Measurements from ENCODE around the gene CHN2.

CHN2 gene

DNA sequence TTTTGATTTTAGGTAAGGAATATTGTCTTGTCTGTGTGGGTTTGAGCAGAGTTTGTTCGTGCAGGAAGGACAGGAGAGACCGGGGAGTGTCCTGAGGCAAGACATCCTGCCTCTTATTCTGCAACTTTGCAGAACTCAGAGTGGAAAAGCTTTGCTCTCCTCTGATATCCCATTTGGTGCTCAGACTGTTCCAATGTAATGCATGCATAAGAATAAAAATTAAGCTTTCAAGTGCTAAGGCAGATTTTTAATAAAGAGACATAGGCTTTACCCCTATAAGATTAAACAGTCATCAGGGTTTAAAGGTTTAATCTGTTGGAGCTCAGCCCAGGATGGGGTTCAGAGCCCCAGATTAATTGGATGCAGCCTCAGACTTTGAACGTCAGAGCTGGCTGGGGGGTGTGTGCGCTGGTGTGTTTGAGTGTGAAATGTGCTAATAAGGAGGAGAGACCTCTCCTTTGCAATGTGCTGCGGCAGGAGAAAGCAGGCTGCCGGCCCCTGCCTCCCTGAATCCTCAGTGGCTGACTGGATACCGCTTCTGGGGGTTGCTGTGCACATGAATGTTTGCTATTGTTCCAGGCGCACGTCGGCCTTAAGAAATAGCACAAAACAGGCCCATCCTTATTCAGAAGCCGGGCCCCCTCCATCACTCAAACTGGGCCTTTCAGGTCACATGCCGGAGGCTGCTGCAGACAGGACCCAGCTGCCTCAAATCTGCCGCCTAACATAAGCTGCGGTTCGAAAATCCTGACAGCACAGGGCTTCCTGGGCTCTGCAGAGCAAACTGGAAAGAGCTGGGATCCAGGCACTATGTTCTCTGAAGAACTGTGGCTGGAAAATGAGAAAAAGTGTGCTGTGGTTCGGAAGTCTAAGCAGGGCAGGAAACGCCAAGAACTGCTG lies 285.0 kb downstream of the CHN2 start:
- DNase-seq: no peak

DNA sequence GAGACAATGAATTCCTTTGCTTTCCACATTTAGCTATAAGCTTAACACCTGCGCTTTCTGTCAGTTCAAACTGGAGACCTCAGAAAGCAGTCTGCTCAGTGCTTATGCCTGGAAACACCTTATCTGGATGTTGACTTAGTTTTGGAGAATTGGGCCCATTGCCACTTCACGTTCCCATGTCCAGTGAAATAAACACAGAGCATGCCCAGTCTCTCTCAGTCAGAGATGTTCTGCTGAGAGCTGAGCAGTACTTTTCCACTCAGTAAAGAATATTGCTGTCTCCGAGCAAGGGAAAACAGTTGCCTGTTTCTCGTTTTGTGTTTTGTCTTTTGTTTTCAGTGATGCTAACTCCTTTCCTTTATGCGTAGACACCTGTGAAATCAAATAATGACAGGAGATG lies 285.9 kb downstream of the CHN2 start:
- no peak for DNase-seq

DNA sequence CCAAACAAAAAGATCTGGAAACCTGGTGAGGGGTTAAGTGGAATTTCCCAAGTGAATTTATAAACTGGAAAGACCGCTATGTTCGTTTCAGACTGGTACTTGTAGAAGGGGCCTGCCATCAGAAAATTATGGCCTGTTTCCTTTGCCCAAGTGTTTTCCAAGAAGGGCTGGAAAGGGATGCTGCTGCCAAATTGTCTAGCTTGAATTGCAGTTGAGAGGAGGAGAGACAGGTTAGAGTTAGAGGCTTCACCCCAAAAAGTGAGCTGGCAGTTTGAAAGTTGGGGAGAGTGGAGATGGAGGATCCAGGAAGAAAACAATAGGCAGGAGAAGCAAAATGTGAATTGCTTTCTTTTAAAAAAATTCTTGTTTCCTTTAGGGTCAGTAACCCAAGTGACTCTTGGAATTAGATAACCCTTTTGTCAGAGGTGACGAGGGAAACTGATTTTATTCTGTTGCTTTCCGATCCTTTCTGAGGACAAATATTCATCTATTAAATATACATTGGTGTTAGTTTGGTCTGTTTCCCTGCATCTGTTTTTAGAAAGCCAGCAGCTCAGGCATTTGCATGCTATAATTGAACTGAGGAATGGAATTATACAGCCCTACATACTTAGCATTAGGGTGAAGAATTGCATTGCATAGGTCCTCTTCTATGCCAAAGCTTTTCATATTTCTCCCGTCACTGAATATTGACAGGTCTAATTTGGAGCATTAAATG lies 286.5 kb downstream of the CHN2 start:
- no peak for DNase-seq

DNA sequence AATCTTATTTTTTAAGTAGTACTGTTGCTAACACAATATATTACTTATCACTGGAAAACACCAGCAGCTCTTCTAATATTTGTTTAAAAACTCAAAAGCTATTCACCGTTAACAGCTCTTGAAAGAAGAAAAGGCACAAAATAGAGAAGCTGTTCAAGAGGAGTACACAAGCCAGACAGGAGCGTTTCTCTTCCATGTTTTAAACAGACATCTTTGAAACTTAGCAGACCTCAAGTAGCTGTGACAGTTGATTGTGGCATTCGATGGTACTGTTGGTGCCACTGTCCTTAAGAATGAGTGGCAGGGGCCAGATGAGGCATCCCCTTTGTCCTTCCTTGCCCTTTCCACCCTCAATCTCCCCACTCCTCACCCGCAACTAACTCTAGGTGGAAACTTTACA lies 287.5 kb downstream of the CHN2 start:
- no peak for DNase-seq

DNA sequence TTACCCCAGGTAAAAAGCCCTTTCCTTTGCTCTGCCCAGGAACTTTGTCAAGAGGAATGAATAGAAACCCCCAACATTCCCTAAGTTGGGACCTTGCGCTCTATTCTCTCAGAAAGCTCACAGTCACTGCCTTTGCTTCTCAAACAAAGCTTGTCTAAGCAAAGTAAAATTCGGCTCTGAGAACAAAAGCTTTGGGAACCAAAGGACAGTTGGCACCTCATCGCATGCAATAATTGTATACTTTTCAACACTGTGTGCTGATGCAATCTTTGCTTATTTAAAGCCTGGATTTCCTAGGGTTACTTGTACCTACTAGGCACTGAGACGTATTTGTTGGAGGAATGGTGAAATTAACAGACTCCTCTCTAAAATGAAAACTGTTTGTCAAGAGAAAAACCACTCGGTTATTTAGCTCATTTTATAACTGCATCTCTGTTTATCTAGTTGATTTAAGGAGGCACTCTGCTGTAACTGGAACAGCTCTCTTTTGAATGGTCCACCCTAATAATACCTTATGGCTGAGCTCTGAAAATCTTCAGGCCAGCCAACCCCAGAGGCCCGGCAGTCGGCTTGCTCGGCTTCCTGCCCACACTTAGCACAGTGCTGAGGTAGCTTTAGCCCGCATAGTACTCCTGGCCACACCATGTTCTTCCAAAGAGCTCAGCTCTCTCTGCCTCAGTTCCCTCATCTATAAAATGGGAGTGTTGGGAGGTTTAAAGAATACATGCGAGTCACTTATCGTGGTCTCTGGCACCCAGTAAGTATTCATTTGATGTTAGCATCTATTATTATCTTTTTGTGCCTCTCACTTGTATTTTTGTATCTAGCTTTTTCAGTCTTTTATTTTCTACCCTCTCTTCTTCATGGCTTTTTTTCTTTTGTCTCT lies 288.9 kb downstream of the CHN2 start:
- no peak for DNase-seq

DNA sequence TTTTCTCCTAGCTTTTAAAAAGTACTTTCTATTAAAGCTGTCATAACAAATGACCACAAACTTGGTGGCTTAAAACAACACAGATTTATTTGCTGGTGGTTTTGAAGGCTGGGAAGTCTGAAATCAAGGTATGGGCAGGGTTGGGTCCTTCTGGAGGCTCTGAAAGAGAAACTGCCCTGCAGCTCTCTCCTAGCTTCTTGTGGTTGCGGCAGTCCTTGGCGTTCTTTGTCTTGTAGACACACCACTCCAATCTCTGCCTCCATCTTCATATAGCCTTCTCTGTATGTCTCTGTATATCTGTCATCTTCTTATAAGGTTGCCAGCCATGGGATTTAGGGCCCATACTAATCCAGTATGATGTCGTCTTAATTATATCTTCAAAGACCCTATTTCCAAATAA lies 289.7 kb downstream of the CHN2 start:
- DNase-seq: no peak

DNA sequence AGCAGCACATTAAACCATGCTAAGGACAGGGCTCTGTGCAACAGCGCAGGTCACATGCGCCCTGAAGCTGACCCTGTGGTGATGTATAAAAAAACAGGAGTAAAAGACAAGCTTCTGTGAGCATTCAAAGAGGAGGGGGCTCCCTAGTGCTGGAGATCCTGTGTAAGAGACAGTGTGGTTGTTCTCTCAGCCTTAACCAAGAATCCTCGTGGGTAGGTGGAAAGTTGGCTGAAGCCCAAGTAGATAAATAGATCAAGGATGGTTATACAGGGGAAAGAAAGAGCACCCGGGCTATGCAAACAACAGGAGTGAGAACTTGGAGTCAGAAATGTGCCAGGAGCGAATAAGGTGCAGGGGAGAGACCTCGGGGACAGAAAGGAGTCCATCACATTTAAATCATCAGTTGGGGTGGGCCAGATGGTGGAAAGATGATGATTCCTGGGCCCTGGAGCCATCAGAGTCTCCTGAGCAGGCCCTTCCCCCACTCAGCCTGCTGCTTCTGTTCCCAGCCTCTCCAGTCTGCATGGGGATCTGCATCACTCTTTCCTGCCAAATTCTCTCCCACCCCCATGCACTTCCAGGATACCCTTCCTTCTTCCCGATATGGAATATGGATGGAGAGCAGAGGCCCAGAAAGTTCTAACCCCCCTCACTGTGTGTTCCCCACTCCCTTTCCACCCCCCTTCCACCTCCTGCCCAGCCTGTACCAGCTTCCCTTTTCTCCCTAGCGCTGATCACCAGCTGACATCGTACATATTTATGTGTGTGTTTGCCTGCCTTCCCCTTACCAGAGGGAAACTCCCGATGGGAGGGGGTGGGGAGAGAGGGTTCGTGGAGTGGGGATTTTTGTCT lies 291.0 kb downstream of the CHN2 start:
- no peak for DNase-seq

DNA sequence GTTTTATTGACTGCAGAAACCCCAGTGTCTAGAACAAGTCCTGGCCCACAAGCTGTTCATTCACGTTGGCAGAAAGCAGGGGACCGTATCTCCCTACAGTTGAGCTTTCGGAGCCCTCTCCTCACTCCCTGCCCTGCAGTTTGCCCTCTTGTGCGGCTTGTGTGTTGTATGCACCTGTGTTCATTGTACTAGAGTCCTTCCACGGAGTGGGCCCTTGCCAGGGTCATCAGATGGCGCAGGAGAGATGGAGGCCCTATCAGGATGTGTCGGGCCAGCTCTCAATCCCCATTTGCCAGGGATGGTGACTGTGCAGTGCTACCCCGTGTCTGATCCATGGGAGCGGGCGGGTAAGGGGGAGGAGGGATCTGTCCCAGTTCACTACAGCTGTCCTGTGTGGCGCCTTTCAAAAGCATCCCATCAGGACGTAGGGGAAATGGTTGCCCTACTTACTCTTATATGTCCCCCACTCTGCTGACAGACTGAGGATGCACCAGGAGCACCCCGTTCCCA lies 291.7 kb downstream of the CHN2 start:
- DNase-seq: no peak

DNA sequence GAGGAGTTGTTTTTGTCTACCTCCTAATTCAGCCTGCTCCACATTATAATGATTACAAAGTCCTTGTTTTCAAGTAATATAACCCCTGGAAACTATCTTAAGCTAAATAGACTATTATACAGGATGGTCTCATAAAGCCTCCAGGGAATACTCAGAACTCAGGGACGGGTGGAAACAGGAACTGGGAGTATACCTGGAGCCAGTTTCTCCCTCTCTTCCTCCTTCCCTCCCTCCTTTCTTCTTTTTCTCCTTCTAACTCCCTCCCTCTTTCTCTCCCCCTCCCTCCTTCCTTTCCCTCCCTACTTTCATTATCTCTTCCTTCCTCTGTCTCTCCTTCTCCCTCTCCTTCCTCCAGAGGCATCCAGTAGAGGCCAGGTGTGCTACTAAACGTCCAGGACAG lies 292.8 kb downstream of the CHN2 start:
- no peak for DNase-seq

DNA sequence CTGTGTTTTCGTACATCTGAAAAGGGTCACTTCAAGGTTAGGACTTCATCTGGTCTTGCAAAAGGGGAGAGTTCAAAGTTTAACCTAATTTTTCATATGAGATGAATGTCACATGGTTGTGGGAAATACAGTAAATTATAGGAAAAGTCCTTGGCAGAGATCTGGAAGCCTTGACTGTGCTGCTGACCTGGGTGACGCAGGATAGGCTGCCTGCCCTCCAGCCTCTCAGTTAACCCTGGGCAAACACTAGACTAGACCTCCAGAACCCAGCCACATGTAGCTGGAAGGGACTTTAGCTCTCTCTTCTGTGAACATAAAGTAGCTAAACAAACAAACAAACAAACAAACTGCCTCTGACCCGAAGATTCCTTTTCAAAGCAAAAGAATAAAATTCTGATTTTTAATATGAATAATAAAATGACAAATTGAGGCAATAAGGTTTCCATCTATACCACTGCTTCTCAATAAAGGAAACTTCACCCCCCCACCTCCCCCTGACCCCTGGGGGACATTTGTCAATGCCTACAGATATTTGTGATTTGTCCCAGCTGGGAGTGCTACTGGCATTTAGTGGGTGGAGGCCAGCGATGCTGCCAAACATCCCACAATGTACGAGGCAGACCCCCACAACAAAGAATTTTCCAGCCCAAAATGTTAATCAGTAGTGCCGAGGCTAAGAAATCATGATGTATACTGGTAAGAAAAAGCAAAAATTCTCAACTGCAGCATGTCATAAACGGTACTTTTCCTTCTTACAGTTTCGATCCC lies 293.8 kb downstream of the CHN2 start:
- DNase-seq: no peak

DNA sequence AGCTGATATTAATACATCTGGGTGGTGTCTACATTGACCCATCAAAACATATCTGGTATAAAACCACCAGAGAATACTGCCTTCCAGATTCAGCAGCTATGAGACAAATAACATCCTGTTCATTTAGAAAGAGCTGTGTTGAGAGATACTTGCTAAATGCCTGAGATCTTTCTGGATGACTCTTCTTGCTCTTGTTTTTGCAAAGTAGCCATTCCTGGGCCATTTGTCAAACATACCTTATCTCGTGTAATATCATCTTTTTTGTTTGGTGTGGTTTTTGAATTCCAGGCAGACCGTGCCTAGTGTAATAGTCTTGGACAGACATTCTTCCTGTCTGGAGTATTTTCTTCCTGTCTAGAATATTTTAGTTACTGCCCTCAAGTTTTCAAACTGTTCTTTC lies 294.4 kb downstream of the CHN2 start:
- DNase-seq: no peak

DNA sequence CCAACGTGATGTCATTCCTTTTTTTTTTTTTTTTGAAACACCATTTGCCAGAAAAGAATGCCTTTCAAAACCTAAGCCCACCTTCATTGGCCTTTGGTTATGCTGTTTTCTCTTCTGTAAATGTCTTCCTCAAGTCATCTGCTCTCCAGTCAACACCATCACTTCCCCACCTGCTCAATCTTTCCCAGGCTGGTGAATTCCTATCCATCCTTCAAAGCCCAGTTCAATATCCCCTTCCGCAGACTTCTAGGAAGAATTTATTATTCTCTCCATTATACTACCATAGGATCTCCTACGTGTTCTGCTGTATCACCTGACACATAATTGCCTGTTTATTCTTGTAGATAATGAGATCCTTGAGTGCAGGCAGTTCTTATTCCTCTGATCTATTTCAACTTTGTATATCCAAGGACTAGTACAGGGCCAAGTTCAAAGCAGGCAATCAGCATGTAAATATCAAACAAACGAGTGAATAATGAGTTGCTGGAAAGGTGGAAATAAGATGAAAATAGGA lies 295.6 kb downstream of the CHN2 start:
- no peak for DNase-seq

DNA sequence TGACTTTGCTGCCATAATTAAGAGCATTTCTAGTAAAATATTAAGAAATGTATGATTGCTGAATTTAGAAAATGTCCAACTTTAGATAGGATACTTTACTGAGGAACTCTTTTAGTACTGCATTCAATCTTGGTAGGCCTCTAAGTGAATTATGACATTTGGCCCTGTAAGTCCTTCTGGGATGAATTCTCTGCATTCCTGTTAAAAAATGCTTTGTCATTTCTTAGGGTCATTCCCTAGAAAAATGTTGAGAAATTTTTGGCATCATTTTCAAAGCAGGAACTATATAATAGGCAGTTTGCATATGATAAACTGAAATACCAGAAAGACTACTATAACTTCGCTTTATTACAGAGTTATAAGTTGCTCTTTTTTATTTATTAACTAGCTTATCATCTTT lies 299.8 kb downstream of the CHN2 start:
- no peak for DNase-seq

DNA sequence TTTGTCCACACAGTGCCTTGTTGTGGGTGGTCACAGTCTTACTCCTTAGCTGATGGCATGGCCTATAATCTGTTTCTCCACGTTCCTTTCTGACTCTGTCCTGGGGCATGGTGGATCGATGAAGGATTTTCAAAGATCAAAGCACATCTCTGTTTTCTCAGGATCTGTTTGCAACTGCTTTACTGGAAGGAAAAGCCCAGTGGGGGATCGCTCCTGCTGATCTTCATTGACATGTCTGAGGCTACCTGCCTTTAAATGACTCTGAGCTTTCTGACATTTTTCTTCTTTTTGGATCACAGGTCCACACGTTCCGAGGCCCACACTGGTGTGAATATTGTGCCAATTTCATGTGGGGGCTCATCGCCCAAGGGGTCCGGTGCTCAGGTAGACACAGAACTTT lies 301.1 kb downstream of the CHN2 start:
- DNase-seq: no peak

DNA sequence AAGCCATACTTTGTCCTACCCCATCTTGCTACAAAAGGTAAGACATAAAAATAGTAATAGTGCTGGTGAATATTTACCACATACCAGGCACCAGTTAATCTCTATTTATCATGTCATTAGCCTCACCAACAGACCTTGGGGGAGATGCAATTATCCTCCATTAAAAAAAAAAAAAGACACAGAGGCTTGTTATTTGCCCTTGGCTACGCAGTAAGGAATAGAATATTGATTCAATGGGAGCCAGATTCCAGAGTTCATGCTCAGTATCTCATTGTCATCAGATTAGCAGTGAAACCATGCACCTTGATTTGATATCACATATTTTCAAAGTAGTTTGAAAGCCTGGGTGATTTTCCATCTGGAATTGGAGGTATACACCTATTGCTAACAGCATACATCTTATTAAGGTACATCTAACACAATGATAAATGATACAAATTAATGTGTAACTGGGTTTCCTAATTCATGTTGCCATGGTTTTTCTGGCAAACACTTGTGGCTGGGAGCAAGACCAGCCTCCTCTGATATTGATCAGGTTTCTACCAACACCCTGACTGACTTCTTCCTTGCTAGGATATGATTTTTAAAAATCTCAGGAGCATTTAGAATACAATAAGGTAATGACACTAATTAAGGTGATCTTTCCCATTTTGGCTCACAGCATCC lies 301.9 kb downstream of the CHN2 start:
- no peak for DNase-seq

DNA sequence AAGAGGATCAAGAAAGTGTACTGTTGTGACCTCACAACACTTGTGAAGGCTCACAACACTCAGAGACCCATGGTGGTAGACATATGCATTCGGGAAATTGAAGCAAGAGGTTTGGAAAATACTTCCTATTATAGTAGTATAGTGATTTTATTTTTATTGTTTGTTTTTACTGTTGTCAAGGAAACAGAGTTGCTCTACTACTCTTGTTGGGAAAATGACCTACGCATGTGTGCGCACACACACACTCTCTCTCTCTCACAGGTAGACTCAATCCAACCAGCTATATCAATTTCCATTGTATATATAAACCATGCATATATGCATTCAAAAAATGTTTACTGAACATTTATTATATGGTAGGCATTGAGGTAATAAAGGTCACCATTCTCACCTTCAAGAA lies 305.4 kb downstream of the CHN2 start:
- no peak for DNase-seq

DNA sequence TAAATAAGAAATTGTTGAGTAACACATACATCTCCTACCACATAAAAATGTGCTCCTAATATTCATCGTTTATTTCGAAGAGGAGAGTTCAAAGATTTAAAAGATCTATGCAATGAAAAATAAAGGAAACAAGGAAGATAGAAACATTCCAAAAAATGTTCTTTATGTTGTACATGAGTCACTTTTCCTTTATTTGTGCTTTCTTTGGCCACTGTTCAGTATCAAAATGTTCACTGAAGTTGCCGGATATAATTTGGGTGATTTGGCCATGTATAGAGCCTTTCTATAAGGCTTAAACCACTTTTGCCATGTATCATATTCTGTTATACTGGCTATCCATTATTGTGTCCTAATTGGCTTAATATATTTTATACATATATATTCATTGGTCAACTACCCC lies 306.1 kb downstream of the CHN2 start:
- DNase-seq: no peak

DNA sequence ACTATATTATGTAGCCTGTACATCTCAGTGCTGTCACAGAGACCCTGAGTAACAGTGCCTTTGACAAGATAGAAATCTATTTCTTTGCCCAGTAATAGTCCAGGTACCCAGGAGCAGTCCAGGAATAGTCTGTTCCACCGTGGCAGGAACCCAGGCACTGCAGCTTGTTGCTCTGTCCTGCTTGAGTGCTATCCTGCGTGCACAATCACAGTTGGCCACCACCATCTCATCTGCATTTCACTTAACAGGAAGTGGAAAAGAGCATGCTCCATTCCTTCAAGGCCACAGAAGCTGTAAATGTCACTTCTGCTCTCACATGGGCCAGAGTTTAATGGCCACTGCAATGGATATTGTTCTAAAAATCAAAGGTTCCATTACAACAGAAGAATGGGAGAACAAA lies 307.6 kb downstream of the CHN2 start:
- no peak for DNase-seq

DNA sequence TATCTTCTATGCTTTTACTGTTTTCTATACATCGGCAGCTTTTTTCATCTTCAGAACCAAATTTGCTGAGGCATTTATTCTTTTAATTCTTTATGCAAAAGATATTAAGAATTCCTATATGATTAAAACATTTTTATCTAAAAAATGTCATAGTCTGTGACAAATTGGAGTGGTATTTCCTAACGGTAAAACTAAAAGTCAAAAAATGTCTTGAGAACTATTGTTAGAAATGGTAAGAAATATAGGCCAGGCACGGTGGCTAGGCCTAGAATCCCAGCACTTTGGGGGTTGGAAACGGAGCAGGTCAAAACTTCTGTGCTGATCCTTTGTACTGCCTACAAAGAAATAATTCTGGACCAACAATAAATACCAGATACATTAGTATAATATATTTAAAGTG lies 311.4 kb downstream of the CHN2 start:
- no peak for DNase-seq

DNA sequence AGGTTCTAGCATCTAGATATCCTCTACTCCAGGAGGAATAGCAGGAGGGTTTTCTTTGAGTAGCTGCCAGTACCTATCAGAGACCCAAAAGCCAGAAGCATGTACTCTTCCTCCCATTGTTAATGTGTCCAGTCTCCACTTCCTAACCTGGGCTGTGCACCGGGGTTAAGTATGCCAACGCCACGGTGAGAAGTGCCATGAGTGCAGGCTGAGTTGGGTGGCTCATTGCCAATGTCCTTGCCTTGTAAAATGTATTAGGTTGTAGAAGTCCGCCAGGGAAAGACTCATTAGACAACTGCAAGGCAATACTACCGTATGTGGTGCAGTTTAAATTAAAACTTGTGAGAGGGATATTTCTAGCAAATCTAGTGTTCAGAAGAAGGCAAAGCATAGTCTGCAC lies 314.0 kb downstream of the CHN2 start:
- DNase-seq: no peak

DNA sequence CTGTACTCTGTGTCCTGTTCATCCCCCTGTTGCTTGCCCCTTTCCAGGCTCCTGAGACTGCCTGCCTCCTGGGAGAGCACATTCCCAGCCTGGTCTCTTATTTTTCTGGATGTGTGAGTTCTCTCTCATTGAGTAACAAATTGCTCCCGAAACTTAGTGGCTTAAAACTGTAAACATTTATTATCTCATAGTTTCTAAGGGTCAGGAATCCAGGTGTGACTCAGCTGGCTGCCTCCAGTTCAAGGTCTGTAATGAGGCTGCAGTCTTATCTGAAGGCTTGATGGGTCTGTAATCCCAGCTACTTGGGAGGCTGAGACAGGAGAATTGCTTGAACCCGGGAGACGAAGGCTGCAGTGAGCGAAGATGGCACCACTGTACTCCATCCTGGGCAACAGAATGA lies 315.5 kb downstream of the CHN2 start:
- no peak for DNase-seq
